Stimulated activated CD8-positive, alpha-beta memory T cell treated with anti-CD3 and anti-CD28 coated beads, Interleukin-12 subunit alpha, Interleukin-12 subunit beta, amount 100 ng/mL, for 24 hours (primary cell): ENCODE results near the gene PLA2G2C.

Source experiments
- DNase-seq: peaks from one replicate; pipeline ENCODE4 v3.0.0-alpha.2; 2020; ENCODE audit errors: extremely low read depth

Gene PLA2G2C

DNA sequence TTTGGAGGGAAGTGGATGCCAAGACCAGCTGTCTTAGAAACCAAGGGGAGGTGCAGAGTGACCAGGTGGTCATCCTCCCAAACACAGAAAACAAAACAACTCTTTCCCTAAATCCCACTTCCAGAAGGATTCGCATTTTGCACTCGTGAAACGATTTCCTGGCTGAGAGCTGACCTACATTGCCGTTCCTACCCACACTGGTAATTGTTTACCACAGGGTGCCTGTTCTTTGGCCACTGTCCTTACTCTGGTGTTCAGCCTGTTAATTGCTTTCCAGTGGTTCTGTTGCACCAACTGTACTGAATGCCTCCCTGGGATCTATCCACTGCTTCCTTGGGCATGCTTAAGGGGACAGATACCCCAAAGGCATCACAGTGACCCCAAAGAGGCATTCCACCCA is 23.2 kb upstream of the PLA2G2C start:
- no peak for DNase-seq

DNA sequence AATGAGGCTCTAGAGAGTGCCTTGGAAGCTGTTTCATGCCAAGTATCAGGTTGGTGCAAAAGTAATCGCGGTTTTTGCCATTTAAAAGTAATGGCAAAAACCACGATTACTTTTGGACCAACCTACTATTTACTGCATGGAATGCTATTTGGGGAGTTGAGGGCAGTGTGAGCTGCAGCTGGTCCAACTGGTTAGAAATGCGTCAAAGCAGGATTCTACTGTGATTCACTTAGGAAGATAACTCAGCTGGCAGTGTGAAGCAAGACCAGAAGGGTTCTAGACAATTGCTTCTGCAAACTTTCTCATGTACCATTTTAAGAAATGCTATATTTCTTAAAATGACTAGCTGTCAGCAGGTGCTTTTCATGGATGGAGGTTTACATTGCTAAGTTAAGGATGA is 21.2 kb upstream of the PLA2G2C start:
- DNase-seq: no peak

DNA sequence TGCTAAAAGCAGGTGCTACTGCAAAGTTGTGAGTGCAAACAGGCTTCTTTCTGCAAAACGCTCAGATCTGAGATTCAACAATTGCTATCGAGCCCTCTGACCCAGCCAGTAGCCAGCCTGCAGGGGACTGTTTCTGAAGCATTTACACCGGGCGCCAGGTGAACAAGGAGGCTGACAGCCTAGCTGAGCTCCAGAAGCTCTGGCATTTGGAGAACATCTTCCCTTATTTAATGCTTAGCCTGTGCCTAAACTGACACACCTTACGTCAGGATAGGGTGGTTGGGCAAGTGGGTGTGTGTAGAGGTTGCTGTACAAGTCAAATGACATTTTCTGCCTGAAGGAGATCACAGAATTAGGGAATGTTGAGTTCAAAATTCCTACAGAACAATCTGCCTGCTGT is 15.8 kb upstream of the PLA2G2C start:
- DNase-seq: no peak

DNA sequence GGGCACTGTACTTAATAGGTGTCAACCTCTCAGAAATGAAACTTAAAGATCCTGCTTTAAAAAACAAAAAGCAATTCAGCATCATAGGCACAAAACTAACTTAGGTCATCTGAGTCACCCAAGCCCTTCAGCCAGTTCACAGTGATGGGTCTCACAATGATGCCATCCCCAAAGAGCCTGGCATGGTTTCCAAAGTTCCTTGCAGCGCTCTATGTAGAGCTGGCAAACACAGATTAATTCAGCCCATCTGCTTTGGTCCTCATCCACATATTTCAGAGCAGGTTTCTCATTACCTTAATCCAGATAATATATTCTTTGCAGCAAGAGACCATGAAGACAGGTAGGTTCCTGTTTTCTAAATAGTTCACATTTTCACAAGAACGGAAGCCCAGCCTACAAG is 14.6 kb upstream of the PLA2G2C start:
- DNase-seq: no peak

DNA sequence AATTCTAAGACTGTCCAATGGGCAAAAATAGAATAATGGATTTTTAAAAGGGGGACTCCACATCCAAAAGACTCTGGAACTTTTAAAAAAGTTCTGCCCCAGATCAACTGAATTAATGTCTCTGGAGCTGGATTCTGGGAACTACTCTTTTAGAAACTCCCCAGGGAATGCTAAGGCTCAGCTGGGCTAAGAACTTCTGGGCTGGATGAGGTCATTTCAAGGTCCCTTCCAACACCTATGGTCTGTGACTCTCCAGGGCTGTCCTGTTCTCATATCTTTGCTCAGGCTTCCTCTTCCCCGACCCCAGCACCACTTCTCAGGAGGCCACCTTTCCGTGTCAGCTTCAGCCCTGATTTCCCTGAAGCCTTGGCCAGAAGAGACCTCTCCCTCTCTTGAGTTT is 13.5 kb upstream of the PLA2G2C start:
- no peak for DNase-seq

DNA sequence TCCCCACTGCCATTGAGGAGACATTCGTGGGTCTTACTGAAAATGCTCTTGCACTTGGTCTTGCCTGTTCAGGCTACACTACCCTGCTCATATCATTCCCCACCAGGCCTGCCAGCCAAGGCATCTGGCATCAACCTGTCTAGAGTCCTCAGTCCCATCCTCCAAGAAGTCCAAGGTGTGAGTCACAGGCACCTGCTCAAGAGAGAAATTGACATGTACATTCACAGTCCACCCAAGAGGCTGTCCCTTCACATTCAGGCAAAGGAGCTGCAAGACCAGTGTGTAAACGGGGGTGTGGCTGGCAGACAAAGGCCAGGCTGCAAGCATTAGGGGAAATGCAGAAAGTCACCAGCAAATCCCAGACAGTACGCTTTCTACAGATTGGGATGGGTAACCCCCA is 13.1 kb upstream of the PLA2G2C start:
- no peak for DNase-seq

DNA sequence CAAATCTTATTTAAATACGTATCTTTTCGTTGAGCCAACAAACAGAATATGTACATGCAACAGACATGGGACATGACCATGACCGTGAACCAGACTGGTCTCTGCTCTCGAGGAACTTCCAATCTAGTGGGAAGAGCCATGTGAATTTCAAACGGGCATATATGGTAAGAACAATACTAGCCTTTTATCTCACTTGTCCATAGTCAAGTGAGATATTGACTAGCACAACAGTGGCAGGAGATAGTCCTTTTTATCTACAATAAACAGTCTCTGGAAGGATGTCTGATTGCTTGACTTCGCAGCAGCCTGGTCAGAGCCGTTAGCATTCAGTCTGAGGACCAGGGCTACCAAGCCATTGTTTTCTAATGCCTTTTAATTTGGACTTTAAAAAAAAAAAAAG is 12.6 kb upstream of the PLA2G2C start:
- DNase-seq: no peak

DNA sequence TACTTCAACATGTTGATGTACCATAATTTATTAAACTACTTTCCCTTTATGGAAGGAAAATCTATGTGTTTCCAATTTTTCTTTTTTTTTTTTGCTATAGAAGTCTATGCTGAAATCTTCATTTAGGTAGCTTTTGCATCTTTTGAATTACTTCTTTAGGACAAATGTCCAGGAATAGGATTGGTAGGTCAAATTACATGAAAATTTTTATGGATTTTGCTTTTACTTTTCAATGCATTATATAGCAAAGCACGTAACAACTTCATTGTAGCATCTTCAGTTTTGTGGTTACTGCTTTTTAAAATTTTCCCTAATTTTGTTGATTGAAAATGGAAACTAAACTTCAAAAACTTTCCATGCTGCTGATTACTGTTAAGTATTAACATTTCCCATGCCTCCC is 12.0 kb upstream of the PLA2G2C start:
- DNase-seq: no peak

DNA sequence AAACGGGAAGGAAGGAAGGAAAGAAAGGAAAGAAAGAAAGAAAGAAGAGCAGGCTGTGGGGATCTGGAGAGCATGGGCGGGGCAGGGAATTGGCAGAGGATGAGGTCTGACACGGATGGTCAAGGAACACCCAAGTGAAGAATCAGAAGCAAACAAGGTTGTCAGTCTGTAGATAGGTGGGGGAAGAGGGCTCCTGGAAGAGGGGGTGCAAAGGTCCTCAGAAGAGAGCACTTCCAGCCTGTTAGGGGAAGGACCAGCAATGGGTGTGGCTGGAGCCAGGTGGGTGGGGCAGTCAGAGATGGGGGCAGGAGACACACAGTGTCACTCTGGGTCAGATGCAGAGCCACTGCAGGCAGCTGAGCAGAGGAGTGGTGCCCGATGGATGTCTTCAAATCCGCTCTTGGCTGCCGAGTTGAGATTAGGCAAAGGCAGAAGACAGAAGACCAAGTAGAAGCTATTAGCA is 11.0 kb upstream of the PLA2G2C start:
- DNase-seq: no peak

DNA sequence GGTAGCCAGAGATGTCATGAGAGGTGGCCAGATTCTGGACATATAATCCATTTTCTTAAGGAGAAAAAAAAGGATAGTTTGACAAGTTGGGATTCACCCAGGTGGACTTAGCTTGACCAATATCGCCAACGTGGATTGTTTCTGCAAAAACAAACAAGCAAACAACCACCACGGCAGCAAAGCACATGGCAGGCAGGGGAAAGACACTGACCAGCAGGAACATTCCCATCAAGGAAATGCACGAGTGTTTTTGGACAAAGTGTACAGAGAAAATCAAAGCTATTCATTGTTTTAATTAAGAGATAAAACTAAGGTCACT is 9.1 kb upstream of the PLA2G2C start:
- DNase-seq: no peak

DNA sequence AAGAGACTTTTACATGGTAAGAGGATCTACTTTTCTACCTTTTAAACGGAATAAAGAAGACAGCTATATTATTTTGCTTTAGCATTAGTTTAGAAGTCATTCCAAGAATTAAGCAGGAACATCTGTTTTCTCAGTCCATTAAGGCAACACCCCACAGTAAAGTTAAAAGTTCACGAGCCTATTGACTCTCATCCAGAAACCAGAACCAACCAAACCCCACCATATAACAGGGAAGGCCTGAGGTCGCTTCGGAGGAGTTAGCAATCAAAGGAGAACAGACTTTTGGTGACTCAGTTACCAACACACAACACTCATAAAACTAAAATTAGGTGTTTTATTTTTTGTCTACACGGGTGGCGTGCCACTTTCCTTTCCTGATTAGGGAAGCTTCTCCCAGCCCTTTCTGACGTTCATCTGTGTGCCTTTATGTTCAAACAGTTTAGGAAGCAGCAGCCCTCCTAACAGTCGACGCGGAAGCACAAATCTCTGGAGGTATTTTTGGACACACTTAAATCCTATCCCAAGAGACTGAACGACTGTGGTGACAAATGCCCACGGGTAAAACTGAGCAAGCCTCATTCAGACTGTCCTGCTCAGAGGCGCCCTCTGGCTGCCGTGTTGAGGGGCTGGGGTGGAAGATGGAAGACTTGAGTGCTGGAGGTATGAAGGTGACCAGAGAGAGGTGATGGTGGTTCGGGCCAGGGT is 8.6 kb upstream of the PLA2G2C start:
- DNase-seq: peak; percentile 52

DNA sequence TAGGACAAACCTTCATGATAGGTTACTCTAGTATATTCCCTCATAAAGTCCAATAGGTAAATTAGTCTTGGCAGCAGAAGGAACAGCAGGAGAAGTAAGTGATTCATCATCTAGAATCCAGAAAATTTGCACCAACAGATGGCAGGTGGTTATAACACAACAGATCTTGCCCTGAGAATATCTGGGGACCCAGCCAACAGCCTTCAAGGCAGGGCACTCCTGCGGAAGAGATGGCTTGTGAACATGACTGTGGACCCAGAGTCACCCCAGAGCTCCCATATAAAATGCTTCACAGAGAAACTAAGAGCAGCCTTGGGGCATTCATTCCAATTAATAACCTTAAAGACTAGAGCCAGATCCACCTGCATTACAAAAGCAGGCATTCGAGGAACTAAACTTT is 7.9 kb upstream of the PLA2G2C start:
- DNase-seq: no peak

DNA sequence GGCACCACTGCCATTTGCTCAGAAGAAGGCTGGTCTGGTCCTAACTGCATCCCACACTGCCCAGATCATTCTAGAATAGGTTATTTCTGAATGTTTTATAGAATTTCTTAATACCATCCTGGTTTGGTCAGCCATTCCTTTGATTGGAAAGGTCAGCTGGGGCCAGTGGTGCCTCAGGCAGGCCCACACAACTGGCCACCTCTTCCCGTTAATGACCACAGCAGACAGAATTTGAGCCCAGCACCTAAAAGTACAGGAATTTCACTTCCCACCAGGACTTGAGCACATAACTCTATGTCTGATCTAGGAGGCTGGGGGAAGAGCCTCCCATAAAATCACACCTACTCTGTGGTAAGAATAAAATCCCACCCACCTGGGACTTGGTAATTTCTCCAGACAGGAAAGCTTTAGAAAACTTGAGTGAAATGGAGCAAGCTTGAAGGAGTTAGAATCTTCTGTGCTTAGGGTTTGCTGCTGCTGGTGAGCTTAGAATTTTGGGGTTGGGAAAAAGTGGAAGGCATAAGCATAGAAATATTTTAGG is 6.6 kb upstream of the PLA2G2C start:
- DNase-seq: no peak

DNA sequence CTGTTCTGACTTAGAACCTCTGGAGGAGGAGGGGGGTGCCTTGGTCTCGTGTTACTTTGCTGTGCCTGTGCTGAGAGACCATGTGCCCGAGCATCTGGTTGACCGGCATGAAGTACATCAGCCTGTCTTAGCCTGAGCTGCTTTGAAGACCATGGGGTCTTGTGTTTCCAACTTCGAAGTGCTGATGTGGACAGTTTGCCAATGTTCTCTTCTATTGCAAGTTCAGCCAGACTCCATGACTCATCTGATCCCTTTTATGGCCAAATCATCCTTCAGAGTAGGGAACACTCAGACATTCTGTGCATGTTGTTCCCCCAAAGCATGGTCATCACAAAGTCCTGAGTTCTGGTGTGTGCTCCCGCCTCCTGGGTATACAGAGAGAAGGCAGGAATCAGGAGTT is 6.0 kb upstream of the PLA2G2C start:
- DNase-seq: no peak

DNA sequence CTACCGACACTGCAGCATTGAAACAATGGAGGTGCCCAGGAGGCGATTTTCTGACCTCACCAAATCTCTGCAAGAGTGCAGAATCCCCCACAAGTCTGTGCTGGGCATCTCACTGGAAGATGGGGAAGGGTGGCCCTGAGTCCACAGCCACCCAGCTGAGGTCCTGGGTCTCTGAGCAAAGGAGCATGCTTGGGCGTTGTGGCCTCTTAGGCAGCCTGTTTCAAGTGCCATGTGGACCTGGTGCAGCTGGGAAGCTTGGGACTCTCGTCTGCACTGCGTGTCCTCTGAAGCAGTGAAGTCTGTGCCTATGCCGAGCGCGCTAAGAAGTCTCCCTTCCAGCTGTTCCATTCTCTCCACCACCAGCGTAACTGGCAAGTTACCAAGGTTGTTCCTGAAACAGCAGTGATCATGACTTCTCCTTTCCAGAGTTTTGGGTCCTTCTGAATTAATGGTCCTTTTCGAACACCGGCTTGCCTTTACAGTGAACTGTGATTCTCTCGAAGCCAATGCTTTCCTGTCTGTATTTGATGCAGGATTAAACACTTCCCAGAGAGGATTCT is 5.0 kb upstream of the PLA2G2C start:
- DNase-seq: no peak

DNA sequence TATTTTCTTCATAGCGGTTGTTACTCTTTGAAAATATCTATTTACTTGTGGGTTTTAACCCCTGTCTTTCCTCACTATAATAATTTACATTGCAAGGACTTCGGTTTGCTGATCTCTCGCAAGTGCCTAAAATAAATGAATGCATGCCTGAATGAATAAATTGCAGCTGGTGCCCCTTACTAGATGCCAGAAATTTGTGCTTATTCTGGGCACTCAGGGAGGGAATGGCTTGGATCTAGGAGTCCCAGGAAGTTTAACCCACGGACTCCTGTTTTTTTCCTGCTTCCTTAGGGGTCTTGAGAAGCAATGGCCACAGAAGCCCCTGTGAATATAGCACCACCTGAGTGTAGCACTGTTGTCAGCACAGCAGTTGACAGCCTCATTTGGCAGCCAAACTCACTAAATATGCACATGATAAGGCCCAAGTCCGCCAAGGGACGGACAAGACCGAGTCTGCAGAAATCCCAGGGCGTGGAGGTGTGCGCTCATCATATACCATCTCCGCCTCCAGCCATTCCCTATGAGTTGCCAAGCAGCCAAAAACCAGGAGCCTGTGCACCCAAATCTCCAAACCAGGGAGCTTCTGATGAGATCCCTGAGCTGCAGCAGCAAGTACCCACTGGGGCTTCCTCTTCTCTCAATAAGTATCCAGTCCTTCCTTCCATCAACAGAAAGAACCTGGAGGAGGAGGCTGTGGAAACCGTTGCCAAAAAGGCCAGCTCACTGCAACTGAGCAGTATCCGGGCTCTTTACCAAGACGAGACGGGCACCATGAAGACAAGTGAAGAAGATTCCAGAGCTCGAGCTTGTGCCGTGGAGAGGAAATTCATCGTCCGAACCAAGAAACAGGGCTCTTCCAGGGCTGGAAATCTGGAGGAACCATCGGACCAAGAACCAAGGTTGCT is 4.2 kb upstream of the PLA2G2C start:
- DNase-seq: no peak

DNA sequence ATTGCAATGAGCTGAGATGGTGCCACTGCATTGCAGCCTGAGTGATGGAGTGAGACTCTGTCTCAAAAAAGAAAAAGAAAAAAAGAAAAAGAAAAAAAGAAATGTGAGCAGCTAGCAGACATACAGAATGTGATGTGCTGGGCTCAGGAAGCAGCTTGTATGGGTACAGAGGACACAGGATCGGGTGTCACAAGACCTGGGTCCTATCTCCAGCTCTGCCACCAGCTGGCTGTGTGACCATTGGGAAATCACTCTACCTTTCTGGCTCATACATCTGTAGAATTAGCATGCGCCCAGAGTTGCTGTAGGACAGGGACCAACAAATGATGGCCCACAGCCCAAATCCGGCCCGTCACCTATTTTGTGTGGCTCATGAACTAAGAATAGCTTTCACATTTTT is 3.3 kb upstream of the PLA2G2C start:
- DNase-seq: no peak

DNA sequence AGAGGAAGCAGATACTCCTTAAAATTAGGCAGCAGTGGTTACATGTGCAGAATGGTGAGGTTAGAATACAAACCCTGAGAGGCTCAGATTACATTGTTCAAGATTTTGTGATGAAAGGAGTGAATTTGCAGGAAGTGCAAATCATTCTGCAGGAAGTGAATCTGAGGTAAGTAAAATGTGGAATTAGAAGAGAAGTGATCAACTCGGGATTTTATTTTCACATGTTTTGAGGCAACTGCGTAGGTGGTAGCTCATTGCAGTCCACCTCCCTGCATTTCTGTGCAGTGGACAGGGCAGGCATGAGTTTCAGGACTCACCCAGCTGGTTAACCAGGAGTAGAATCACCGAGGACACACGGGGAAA is 2.1 kb upstream of the PLA2G2C start:
- no peak for DNase-seq

DNA sequence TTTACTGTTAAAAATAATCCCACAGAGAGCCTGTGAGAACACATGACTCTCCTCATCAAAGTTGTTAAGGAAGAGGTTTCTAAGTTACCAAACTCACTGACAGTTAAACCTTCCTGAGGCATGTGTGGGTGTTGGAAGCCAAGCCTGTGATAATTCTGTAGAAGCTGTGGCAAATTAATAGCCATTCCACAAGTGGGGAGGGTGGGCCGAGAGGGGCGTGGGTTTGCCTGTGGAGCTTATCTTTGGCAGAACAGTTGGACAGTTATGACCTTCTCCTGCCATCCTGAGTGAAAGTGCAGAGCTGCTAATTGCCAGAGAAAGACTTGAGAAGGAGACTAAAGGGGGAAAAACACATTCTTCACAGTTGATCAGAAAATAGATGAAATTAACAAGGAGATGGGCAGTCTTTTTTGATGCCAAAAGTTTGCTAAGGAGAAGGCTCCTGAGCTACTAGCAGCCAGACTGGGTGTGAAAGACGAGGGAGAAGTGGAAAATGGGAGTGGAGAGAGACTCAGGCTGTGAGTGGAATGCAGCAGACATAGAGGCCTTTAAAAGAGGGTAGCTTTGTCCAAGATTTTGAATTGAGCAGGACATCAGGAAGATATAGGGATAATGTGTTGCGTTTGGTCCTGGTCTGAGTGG is 1.6 kb upstream of the PLA2G2C start:
- DNase-seq: no peak

DNA sequence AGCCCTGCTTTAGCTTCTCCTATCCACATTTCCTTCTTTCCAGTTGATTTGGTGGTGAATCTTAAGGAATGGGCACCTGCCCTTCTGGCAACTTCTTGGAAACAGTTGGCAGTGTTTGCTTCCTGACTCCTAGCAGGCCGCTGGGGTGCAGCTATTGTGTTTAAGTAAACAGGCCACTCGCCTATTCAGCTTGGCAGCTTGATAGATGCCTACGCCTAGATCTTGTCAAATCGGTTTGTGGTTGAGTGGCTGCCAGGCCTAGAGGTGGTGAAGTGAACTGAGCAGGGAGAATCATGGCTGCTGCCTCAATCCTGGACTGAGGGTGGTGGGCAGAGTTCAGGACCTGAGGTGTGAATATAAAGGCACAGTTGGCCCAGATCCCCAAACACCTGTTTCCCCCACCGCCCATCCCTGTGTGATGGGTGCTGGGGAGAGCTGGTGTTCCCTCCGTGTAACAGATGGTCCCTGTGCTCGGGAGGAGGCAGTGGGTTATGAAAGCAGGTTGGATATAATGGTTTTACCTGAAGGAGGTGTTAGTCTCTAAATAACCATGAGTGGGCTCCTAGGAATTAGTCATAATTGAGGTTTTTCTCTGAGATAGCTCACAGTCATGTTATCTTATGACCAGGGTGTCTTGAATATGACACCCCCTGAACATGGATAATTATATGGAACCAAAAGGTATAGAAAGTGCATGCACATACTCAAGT is 940 bp upstream of the PLA2G2C start:
- no peak for DNase-seq

DNA sequence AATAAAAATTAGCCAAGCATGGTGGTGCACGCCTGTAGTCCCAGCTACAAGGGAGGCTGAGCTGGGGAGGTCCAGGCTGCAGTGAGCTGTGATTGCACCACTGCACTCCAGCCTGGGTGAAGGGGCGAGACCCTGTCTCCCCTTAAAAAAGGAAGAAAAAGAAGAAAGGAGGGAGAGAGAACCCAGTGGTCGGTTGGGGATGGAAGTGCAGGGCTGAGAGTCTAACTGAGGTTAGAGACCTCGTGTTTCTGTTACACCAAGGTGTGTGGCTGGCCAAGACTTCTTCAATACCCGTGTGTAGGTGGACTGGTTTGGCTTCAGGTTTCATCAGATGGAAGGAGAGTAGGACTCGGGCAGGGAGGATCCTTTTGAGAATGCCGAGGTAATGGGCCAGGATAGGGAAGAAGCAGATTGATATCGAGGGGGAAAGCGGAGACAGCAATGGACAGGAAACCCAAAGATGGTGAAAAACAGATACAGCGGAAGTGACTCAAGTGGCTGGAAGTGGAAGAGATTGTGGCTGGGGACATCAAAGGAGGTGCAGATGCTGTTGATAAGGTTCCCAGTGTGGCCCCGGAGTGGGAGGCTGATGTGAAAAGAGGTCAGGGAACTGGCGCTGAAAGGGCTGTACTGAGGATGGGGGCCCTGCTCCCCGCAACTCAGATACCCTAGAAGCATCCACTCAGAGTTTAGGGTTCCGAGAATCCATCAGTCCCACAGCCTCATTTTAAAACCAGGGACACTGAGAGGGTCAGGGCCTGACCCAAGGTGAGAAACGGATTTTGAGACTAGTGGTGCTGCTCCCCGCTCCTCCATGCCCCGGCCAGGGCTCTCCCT is 1.1 kb downstream of the PLA2G2C start:
- peak; percentile 22 for DNase-seq
